Stimulated activated CD4-positive, alpha-beta T cell treated with anti-CD3 and anti-CD28 coated beads, TNF-alpha, amount 100 ng/mL, for 48 hours (primary cell): Measurements from ENCODE around the gene CEP57.
A peak's percentile ranks its signal among the peaks of the same experiment; 100 is the strongest.
"Not testable (repeated sequence)": the region's sequence is repeated elsewhere in the genome, so short reads cannot be mapped to it uniquely, and the experiment has no call there.

Experiments used
- DNase-seq, 3 donors: peaks; one replicate each; pipeline ENCODE4 v3.0.0-alpha.2; 2020; ENCODE audit warnings: low read depth in 3 of 3

Gene CEP57

DNA sequence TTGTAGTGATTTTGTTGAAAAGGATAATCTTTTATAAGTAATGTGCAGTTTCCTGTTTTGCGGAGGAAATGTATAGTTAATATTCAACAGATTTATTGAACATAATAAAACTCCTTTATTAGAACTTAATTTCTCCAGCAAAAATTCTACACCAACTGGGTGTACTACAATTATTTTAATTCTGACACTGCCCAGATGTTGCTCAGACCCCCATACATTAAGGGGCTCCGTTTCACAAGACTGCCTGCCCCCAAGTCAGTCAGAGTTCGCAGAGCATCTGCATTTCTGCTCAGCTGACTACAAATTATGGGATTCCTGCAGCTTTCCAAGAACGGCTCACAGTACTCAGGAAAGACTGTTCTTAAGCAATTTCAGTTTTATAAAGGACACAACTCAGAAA, 6.2 kb downstream of the CEP57 start:
- no peak for DNase-seq

DNA sequence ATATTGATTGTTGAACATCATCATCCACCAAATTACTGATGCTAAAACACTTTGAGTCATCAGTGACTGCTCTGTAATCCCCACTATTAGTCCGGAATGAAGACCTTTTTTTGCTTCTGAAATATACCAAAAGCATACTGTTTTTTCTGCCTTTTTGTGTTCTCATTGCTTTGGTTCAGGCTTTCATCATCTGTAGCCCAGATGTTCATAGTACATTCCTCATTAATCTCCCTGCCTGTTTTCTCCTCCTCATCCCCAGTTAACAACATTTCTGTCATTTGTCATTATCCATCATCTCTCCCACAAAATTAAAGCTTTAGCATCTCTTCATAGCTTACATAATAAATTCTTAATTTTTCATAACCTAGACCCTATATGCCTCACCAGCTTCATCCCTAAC, 9.2 kb downstream of the CEP57 start:
- DNase-seq: no peak

DNA sequence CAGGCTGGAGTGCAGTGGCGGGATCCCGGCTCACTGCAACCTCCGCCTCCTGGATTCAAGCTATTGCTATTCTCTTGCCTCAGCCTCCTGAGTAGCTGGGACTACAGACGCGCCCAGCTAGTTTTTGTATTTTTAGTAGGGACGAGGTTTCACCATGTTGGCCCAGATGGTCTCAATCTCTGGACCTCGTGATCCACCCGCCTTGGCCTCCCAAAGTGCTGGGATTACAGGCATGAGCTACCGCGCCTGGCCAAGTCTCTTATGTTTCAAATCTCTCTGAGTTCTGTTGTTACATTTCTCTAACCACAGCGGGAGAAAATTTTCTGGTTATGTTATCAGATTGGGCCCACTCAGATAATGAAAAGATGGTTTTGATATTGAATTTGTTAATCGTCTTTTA, 10.1 kb downstream of the CEP57 start:
- DNase-seq: no peak

DNA sequence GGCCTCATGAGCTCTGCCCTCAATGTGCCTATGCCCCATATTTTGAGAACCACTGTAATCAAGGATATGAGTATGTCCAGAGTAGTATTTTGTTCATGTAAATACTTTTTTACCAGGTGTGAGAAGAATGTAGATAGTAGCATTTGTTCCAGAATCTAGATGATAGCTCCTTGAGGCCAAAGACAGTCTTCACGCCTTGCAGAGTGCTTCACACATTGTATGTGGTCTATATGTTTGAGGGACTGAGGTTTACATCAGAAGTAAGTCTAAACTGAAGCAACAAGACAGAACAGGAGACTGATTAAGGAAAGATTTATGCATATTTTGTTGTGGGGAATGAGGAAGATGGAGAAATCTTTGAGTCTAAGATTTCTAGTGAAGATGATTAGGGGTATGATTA, 12.5 kb downstream of the CEP57 start:
- DNase-seq: no peak

DNA sequence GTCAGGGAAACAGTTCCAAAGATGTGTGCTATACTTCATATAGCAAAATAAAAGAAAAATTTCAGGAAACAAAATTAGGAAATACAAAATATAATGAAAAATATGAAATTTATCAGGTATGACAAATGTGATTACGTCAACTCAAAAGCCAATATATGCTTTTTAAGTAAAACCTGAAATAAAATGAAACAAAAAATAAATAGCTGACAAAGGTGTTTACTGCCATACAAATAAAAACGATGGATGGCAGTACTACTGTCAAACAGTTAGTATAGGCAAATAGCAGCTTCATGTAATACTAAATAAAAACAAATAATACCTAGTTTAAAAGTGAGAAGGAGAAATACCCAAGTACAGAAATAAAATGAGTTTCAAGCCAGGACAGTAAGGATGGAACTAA, 13.7 kb downstream of the CEP57 start:
- no peak for DNase-seq

DNA sequence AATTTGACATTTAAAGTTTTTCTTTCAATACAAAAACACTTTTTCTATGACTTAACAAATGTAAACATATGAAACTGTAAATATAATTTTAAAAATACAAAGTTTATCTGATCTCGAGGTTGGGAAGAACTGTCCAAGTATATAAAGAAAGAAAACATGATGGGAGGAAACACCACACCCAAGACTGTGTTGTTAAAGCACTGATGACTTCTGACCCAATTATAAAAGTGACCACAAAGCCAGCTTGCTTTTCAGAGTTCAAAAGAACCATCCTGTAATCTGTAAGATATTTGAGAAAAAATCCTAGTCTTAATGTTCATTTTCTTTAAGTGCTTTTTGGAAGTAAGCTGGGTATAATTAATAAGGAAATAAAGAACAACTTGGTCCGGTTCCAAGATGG, 15.6 kb downstream of the CEP57 start:
- no peak for DNase-seq

DNA sequence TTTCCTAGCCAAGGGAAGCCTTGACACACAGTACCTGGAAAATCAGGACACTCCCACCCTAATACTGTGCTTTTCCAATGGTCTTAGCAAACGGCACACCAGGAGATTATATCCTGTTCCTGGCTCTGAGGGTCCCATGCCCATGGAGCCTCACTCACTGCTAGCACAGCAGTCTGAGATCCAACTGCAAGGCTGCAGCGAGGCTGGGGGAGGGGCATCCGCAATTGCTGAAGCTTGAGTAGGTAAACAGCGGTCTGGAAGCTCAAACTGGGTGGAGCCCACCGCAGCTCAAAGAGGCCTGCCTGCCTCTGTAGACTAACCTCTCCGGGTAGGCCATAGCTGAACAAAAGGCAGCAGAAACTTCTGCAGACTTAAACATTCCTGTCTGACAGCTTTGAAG, 16.2 kb downstream of the CEP57 start:
- DNase-seq: not testable (repeated sequence)

DNA sequence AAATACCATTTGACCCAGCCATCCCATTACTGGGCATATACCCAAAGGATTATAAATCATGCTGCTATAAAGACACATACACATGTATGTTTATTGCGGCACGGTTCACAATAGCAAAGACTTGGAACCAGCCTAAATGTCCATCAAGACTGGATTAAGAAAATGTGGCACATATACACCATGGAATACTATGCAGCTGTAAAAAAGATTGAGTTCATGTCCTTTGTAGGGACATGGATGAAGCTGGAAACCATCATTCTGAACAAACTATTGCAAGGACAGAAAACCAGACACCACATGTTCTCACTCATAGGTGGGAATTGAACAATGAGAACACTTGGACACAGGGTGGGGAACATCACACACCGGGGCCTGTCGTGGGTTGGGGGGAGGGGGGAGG, 20.8 kb downstream of the CEP57 start:
- not testable (repeated sequence) for DNase-seq

DNA sequence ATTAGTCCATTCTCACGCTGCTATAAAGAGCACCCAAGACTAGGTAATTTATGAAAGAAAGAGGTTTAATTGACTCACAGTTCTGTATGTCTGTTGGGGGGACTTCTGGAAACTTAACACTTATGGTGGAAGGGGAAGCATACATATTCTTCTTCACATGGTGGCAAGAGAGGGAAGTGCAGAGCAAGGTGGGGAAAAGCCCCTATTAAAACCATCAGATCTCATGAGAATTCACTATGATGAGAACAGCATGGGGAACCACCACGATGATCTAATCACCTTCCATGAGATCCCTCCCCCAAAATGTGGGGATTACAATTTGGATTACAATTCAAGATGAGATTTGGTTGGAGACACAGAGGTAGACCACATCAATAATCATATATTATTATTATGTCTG, 25.7 kb downstream of the CEP57 start:
- no peak for DNase-seq

DNA sequence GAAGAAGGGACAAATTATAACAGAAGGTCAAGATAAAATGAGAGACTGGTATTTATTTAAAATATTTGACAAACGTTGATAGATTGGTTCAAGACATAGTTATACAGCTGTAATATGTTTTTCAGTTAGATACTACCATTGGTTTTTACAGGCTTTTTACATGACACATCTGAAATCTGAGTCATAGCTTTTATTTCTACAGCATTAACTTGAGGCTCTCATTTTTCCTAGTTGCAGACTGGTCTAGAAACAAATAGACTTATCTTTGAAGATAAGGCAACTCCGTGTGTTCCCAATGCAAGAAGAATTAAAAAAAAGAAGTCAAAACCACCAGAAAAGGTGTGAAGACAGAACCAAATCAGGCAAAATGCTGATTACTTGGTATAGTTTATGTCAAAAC, 31.3 kb downstream of the CEP57 start:
- no peak for DNase-seq

DNA sequence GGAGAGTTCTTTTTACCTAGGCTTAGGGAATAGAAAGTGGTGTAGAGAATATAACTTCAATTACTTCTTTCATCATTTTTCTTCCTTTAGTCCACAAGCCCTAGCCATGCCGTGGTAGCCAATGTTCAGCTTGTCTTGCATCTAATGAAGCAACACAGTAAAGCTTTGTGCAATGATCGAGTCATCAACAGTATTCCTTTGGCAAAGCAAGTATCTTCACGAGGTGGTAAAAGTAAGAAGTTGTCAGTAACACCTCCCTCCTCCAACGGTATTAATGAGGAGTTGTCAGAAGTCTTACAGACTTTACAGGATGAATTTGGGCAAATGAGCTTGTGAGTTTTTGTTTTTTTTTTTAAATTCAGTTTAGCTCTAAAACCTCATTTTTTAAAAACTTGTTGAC, 37.4 kb downstream of the CEP57 start:
- no peak for DNase-seq

DNA sequence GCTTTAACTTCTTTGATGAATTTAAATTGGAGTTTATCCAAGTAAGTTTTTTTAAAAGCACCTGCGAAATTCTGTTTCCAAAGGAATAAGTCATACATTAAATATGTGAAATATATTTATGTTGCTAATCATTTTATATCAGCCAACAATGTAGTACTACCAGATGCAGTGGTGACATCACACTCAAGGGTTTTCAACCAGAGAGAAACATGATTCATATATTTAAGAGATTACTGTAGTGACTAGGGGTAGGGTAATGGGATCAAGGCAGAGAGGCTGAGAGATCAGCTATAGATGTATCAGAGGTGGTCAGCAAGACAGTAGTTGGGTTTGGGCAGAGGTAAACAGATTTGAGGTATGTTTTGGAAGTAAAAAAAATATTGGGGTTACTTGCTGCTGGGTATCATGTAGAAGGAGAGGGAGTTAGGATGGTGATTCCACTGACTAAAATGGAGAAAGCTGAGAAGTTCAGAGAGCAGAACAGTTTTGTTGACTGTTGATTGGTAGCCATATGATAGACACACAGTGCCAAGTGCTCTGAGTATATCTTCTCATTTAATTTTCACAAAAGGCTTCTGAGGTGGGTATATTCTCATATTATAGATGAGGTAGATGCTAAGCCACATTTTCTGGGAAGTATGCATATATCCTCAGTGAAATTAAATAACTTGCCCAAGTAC, 39.4 kb downstream of the CEP57 start:
- no peak for DNase-seq

DNA sequence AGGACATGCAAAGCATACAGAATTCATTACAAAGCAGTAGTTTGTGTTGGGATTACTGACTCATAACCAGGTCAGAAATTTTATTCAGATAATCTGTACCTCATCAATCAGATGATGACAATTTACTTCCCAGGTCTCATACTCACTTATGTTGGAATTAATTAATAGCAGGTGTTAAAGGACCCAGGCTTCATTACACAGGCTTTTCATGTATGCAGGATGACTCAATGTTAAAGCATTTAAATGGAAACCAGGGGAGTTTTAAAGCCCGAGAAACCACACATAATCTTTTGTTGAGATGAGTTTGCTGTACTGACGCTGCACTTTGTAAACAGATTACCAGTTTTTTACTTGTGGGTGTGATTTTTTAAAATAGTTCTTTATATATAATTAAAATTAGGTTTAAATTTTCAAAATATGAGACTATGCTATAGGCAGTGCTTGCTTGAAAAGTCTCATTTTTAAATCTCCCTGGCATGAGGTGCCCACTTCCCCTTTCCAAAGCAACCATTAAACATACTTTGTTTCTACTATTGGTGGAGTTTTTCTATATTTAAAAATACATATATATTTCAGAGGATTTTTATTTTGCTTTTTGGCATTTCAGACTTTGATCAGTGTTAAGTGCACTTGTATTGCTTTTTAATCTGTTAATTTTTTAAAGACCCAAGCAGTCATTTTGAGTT, 41.0 kb downstream of the CEP57 start:
- no peak for DNase-seq

DNA sequence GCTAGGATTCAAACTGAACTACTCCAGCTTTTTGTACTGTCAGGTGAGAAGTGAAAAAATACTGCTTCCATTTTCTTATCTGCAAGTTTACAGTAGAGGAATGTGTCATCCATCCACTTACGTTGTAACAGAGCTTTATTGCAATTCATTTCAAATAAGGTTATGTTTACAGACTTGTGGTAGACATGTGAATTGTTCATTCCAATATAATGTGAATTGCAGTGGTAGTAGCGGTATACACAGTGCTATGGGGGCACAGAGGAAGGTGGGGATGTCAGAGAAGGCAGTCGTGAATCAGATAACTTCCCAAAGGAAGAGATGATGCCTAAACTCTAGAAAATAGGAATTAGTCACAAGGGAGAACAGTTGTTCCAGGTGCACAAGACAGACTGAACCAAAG, 42.5 kb downstream of the CEP57 start:
- no peak for DNase-seq

DNA sequence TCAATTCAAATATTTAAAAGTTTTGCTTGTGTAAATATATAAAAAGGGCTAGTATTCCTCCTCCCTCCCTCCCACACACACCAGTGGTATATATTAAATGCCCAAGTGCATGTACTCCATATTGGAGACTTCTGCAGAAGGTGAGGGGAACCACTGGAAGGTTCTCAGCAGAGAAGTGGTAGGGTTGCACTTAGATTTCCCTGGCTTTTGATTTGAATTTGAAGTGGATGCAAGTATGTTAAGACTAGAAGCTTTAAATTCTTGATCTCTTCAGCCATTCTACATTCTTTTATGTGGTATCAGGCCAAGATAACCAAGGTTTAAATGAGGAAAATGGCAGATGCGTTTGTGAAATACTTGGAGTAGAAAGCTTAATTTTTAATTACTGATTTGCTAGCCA, 43.1 kb downstream of the CEP57 start:
- DNase-seq: no peak

DNA sequence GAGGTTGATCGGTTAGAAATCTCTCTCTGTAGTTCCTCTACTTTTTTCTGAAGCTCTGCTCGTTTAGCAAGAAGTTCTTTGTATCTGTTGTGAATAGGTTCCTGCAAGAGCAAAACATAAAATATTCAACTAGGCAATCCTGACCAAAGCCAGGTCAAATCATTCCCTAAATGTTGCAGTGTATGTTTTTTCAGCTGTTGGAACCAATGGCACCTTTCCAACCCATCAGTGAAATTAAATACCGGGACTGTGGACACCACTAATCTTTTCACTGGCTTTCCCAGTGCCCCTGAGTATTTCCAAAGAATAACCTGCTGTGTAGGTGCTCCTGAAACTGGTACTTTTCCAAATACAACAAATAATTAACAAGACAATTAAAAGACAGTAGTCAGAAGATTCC, 45.1 kb downstream of the CEP57 start:
- no peak for DNase-seq

DNA sequence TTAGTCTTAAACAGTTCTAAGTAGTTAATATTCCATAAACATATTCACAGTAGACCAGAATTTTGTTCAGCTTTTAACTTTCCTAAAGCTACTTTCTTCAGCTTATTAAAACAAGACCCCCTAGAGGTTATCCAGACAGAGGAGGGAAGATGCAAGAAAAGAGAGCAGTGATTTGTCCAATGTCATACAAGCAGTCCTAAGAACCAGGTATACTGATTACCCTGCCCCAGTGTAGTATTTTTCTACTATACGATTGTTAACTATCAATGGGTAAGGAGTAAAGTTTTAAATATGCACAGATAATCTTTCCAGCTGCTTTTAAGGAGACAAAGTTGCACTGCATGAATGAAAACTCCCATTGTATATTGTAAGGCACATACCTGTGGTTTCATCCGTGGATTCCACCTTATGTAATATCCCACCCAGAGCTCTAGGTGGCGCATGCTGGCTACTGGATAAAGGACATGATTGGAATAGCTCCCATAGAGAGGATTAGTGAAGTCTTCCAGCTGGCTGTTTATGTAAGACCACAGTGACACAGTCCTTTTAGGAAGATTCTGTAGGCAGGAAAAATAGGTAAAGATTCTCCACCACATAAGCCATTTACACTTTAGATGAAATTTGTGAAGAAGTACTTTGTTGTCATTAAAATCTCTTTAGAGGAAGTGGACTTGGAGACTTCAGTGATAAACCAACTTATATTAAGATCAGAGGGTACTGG, 45.6 kb downstream of the CEP57 start:
- peak; percentile 10 to 43 (median 21) for DNase-seq

DNA sequence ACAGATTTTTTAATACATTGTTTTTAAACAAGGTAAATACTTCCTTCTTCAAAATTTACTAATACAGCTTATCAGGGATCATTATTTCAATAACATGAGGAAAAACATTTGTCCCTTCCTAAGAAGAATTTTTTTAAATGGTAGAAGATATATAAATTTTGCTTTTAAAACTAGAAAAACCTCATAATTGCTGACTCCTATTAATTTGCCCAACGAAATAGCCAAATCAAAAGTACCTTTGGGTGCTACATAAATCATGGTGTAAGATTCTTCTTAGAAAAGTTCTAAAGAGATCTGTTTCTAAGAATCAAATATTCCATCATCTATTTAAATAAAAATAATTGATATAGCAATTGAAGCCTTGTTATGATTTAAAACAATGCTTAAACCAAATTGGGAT, 54.9 kb downstream of the CEP57 start:
- DNase-seq: no peak

DNA sequence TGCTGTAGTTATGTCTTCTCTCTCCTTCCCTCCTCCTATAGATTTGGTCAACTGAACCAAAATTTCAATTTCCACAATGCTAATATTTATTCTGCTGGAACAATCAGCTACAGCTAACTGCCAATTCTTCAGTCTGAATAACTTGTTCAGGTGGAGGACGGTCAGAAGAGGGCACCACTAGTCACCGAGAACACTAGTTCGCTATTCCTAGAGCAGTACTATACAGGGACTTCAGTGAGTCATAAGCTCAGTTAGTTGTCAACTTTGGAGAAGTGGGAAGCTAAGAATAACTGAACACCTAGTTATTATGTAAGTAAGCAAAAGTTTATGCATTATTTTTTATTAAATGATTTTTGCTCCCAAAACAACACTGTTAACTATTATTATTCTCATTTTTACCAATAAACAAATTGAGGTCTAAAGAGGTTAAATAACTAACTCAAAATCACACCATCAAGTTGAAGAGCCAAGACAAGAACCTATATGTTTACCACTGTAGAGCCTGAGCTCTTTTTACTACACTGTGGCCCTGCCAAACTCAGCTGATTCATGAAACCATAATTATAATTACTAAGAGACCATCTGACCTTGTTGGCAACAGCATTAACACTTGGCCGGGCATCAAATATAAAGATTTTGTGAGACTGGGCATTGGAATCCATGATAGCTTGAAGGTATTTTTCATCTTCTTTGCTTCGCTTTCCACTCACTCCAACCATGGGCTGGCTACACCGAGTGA, 59.0 kb downstream of the CEP57 start:
- DNase-seq: peak in 1 of 3 donors; percentile 4

DNA sequence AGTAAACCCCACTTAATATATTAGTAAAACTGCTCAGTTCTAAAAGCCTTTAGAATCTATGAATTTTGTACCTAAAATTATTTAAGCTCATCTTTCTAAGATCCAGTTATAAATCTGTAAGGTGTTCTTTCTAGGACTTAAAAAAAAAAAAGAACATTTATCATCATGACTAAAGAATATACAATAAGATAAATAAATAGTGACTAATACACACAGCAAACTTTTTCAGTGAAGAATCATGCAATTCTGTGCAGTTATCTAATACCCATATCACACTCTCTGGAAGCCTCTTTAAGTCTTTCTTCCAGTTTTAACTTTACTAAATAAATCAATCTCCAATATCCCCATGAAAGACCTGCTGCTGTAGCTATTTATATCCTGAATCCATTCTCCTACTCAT, 59.8 kb downstream of the CEP57 start:
- DNase-seq: no peak

DNA sequence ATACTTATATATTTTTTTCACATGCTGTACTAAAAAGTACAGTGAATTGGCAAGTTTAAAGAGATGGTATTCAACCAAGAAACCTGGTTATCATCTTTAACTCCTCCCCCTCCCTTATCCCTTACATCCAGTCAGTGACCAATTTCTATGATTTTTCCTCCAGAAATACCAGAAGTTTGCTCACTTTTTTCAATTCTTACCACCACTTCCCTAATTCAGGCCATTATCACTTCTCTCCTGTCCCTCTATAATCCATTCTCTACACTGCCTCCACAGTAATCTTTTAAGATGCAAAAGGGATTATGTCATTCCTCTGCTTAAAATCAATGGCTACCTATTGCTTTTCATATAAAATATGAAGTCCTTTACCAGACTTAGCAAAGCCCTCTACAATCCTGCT, 62.8 kb downstream of the CEP57 start:
- DNase-seq: no peak

DNA sequence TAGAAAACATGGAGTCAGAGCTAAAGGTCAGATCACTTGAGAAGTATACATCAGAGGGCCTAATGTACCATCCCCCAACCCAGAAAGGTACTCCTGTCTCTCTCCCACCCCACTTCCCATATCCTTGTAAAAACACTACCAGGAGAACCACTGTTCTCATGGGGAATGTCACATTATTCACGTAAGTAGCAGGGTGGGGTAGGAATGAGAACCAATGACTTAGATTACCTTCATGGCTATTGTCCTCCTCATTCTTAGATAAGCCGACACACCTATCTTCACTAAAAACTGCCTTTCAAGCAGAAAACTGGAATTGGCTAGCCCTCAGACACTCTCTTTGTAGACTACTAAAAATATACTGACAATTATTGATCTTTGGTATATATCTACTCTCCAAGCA, 63.6 kb downstream of the CEP57 start:
- DNase-seq: no peak
